H1 (cell line): ENCODE measurements around the gene ZBTB4. TPM values are rescaled to one million over a fixed set of nuclear protein-coding genes. Genes with fewer than 3 reads are reported as not detected.

Experiments
- CTCF ChIA-PET: fragments of 300-600 bp; sonication (Branson Sonifier 250); formaldehyde crosslinking; loops from one replicate; lab custom pipeline; 2021; ENCODE audit not compliant: partially characterized antibody; lab: Charles Lee
- POLR2A ChIA-PET: fragments of 300-600 bp; sonication (Branson Sonifier 250); formaldehyde crosslinking; loops from one replicate; lab custom pipeline; 2021; ENCODE audit warnings: inconsistent platforms; ENCODE audit not compliant: partially characterized antibody; lab: Charles Lee
- DNase-seq, 2 experiments: peaks; one replicate each; pipeline versions ENCODE4 v3.0.0 to v3.0.0-alpha.2; 2010 to 2022; ENCODE audit warnings: low spot score in 2 of 2, low read depth in 1 of 2, mixed read lengths in 1 of 2
- FAIRE-seq: peaks from 2 replicates; lab custom pipeline; 2011; peaks lifted over from hg19 to GRCh38; lab: Jason Lieb, UNC
- H2AFZ ChIP-seq: 2 replicates; pipeline ENCODE4 v1.8.1; 2012; ENCODE audit warnings: low read length, inconsistent platforms
- H2AK5ac ChIP-seq: 2 replicates; pipeline ENCODE4 v1.6.1; 2013; ENCODE audit warnings: low read depth, low read length
- H2BK120ac ChIP-seq: replicated peaks from 2 replicates; pipeline ENCODE3; 2013; ENCODE audit warnings: low read depth, low read length, inconsistent platforms
- H2BK12ac ChIP-seq: 2 replicates; pipeline ENCODE4 v1.6.1; 2013; ENCODE audit warnings: low read depth, low read length
- H2BK15ac ChIP-seq: 2 replicates; pipeline ENCODE4 v1.6.1; 2013; ENCODE audit warnings: low read length
- H2BK20ac ChIP-seq: 2 replicates; pipeline ENCODE4 v1.6.1; 2013; ENCODE audit warnings: low read length
- H2BK5ac ChIP-seq: 2 replicates; pipeline ENCODE4 v1.6.1; 2013; ENCODE audit warnings: low read depth, low read length
- H3K14ac ChIP-seq: 2 replicates; pipeline ENCODE4 v1.6.1; 2013; ENCODE audit warnings: inconsistent platforms; ENCODE audit not compliant: insufficient read length
- H3K18ac ChIP-seq: 2 replicates; pipeline ENCODE4 v1.6.1; 2013; ENCODE audit warnings: low read length; ENCODE audit errors: extremely low read depth
- H3K23ac ChIP-seq: 2 replicates; pipeline ENCODE4 v1.6.1; 2013; ENCODE audit warnings: inconsistent platforms; ENCODE audit not compliant: insufficient read length
- H3K23me2 ChIP-seq: 2 replicates; pipeline ENCODE4 v1.6.1; 2013; ENCODE audit warnings: low read depth, low read length
- H3K27ac ChIP-seq: 2 replicates; pipeline ENCODE4 v1.6.1; 2011; ENCODE audit warnings: low read depth, low read length, inconsistent platforms
- H3K27me3 ChIP-seq, 4 experiments: replicated peaks in 1 of 4; 1 replicate in 1 of 4; 2 replicates in 3 of 4; pipeline versions ENCODE4 v1.6.1 to v1.8.1; 2011 to 2013; ENCODE audit warnings: low read length in 3 of 4, mild to moderate bottlenecking in 3 of 4, inconsistent platforms in 2 of 4, mixed read lengths in 2 of 4, moderate library complexity in 1 of 4; ENCODE audit not compliant: control insufficient read depth in 3 of 4, insufficient read depth in 3 of 4; ENCODE audit errors: extremely low read depth in 1 of 4
- H3K36me3 ChIP-seq, 4 experiments: 2 replicates each; pipeline versions ENCODE4 v1.6.1 to v1.8.1; 2011 to 2013; ENCODE audit warnings: mild to moderate bottlenecking in 4 of 4, low read length in 3 of 4, moderate library complexity in 2 of 4, control low read depth in 1 of 4, inconsistent platforms in 1 of 4; ENCODE audit not compliant: insufficient read depth in 4 of 4, control insufficient read depth in 2 of 4
- H3K4ac ChIP-seq: replicated peaks from 2 replicates; pipeline ENCODE3; 2013; ENCODE audit warnings: low read length, low read depth, mixed read lengths, inconsistent platforms; ENCODE audit not compliant: insufficient read length
- H3K4me1 ChIP-seq, 4 experiments: replicated peaks in 1 of 4; 1 replicate in 1 of 4; 2 replicates in 3 of 4; pipeline versions ENCODE4 v1.6.1 to v1.8.1; 2011 to 2013; ENCODE audit warnings: low read length in 3 of 4, inconsistent platforms in 2 of 4, mixed read lengths in 1 of 4; ENCODE audit not compliant: insufficient read depth in 4 of 4, control insufficient read depth in 3 of 4
- H3K4me2 ChIP-seq, 2 experiments: 2 replicates each; pipeline versions ENCODE4 v1.6.1 to v1.8.1; 2011 to 2013; ENCODE audit warnings: low read depth in 2 of 2, low read length in 2 of 2, control low read depth in 1 of 2, inconsistent platforms in 1 of 2, mild to moderate bottlenecking in 1 of 2; ENCODE audit not compliant: insufficient read depth in 1 of 2
- H3K4me3 ChIP-seq, 4 experiments: fragments of 200-600, 300-600 bp in 1 of 4; sonication (generic), shearing (Covaris generic), sonication (Bioruptor Twin) in 1 of 4; 2 replicates each; pipeline versions ENCODE4 v1.5.1 to v1.8.1; 2011 to 2016; ENCODE audit warnings: low read length in 4 of 4, low read depth in 3 of 4, control low read depth in 2 of 4, inconsistent platforms in 2 of 4, mild to moderate bottlenecking in 2 of 4, mixed read lengths in 1 of 4, moderate library complexity in 1 of 4; ENCODE audit not compliant: insufficient read depth in 2 of 4; ENCODE audit errors: extremely low read depth in 1 of 4
- H3K56ac ChIP-seq: replicated peaks from 2 replicates; pipeline ENCODE3; 2013; ENCODE audit warnings: low read depth, mild to moderate bottlenecking, mixed read lengths, low read length, inconsistent platforms; ENCODE audit not compliant: insufficient read length
- H3K79me1 ChIP-seq: 2 replicates; pipeline ENCODE4 v1.6.1; 2013; ENCODE audit warnings: low read depth, low read length, control low read depth
- H3K79me2 ChIP-seq, 2 experiments: 2 replicates each; pipeline versions ENCODE4 v1.6.1 to v1.8.1; 2012 to 2013; ENCODE audit warnings: low read length in 2 of 2, mild to moderate bottlenecking in 2 of 2, inconsistent platforms in 1 of 2; ENCODE audit not compliant: insufficient read depth in 2 of 2, control insufficient read depth in 1 of 2
- H3K9ac ChIP-seq, 4 experiments: replicated peaks in 1 of 4; 1 replicate in 1 of 4; 2 replicates in 3 of 4; pipeline versions ENCODE4 v1.6.1 to v1.8.1; 2011 to 2013; ENCODE audit warnings: low read depth in 3 of 4, low read length in 3 of 4, control low read depth in 2 of 4, mild to moderate bottlenecking in 2 of 4, moderate library complexity in 2 of 4, inconsistent platforms in 1 of 4; ENCODE audit errors: extremely low read depth in 1 of 4
- H3K9me3 ChIP-seq, 2 experiments: 2 replicates each; pipeline versions ENCODE4 v1.6.1 to v1.8.1; 2012 to 2013; ENCODE audit warnings: mild to moderate bottlenecking in 2 of 2, moderate library complexity in 2 of 2, control low read depth in 1 of 2, inconsistent platforms in 1 of 2, low read depth in 1 of 2, low read length in 1 of 2, mixed read lengths in 1 of 2; ENCODE audit not compliant: insufficient read depth in 2 of 2
- H4K20me1 ChIP-seq, 2 experiments: replicated peaks in 1 of 2; 2 replicates each; pipeline versions ENCODE3 to v1.8.1; 2011 to 2013; ENCODE audit warnings: inconsistent platforms in 2 of 2, low read length in 2 of 2, mild to moderate bottlenecking in 1 of 2; ENCODE audit not compliant: insufficient read depth in 2 of 2, control insufficient read depth in 1 of 2
- H4K5ac ChIP-seq: 2 replicates; pipeline ENCODE4 v1.6.1; 2013; ENCODE audit warnings: low read length, low read depth, mixed read lengths, inconsistent platforms; ENCODE audit not compliant: insufficient read length
- H4K8ac ChIP-seq: 2 replicates; pipeline ENCODE4 v1.8.0; 2013; ENCODE audit warnings: mild to moderate bottlenecking, moderate library complexity, low read length, inconsistent platforms; ENCODE audit not compliant: insufficient read depth; ENCODE audit errors: extremely low read depth
- H4K91ac ChIP-seq: replicated peaks from 2 replicates; pipeline ENCODE3; 2013; ENCODE audit warnings: low read length, mixed read lengths, inconsistent platforms; ENCODE audit not compliant: insufficient read length
- CBX8 ChIP-seq: fragments of 300-800, 300-1000 bp; sonication (generic); IDR thresholded peaks from 2 replicates; pipeline ENCODE4 v1.7.1; 2016; ENCODE audit warnings: low read depth, low read length, borderline replicate concordance
- EZH2 ChIP-seq: fragments of 200-600 bp; sonication (generic); IDR thresholded peaks from 2 replicates; pipeline ENCODE4 v1.7.1; 2012; ENCODE audit warnings: low read depth, mild to moderate bottlenecking, moderate library complexity, low read length, inconsistent platforms; ENCODE audit not compliant: severe bottlenecking
- RNF2 ChIP-seq: fragments of 200-900, 300-1000 bp; sonication (generic); IDR thresholded peaks from 2 replicates; pipeline ENCODE4 v1.7.1; 2016; ENCODE audit warnings: borderline replicate concordance, low read depth, mild to moderate bottlenecking, antibody characterized with exemption, low read length; ENCODE audit not compliant: poor library complexity, severe bottlenecking; ENCODE audit errors: missing control alignments
- SAP30 ChIP-seq: fragments of 300-600 bp; sonication (generic); IDR thresholded peaks from 2 replicates; pipeline ENCODE4 v1.7.1; 2012; ENCODE audit warnings: low read length, moderate library complexity, mild to moderate bottlenecking, inconsistent platforms; ENCODE audit not compliant: insufficient read depth, insufficient replicate concordance
- TEAD4 ChIP-seq: IDR thresholded peaks from 2 replicates; pipeline ENCODE4 v1.6.1; 2012; ENCODE audit warnings: low read depth, low read length, inconsistent platforms, mixed read lengths
- USF2 ChIP-seq: IDR thresholded peaks from 2 replicates; pipeline ENCODE4 v1.6.1; 2011; ENCODE audit warnings: low read length, improper control_type of control experiment
- YY1 ChIP-seq: IDR thresholded peaks from 2 replicates; pipeline ENCODE4 v1.6.1; 2011; ENCODE audit warnings: low read depth, mild to moderate bottlenecking, low read length
- WGBS, 2 experiments: shearing (Covaris generic) in 1 of 2; methylation state at CpG; one replicate each; pipeline versions ENCODE4 v1.1.6 to v1.1.7; 2013 to 2015; ENCODE audit warnings: low lambda C conversion rate in 2 of 2, mixed read lengths in 2 of 2, inconsistent platforms in 1 of 2, low coverage in 1 of 2, missing lambda C conversion rate in 1 of 2; ENCODE audit not compliant: insufficient replicate concordance in 2 of 2, insufficient coverage in 1 of 2, insufficient read length in 1 of 2; ENCODE audit errors: extremely low coverage in 1 of 2, missing lambda C conversion rate in 1 of 2; 5-methylcytosine and 5-hydroxymethylcytosine counted together
- polyA plus RNA-seq, 7 experiments: library from polyadenylated mRNA; depleted of rRNA in 3 of 7; stranded (reverse) in 5 of 7; unstranded in 2 of 7; fragments of >200 nt in 5 of 7; fragments of 200-250 nt in 2 of 7; gene quantifications; 1 replicate in 5 of 7; 2 replicates in 1 of 7; 4 replicates in 1 of 7; pipeline versions ENCODE4 v1.2.1 to v1.2.3, GENCODE V29; 2011 to 2013; ENCODE audit warnings: missing spikeins in 2 of 7, mixed read lengths in 2 of 7
- total RNA-seq: library from RNA; stranded (reverse); fragmentation: NEBNext Ultra II Directional; extraction: Animal tissue kit (Norgen Biotek cat#: 25700); gene quantifications from 2 replicates; pipeline ENCODE4 v1.2.1, GENCODE V29; 2021

ZBTB4 gene
- total and polyA plus RNA-seq, 2 of the 8 experiments (the other 6 are each of a cell fraction or from before 2014, with no cell fraction given), result 5.9 to 10.1 TPM

GRCh38 chr17:7476494-7476893, 2.9 kb downstream of the ZBTB4 start:
- Histone ChIP-seq H3K23ac (no peak overlapping the region), H2BK120ac (no peak overlapping the region), H3K23me2 (peaks cover 11% of the 10 kb centered on the region), H3K18ac (no peak overlapping the region), H2AK5ac (0 out of 2 replicates have a peak overlapping the region, but pooled peaks have one; percentile 1), H3K4ac (no peak overlapping the region), H3K14ac (no peak overlapping the region), H3K36me3 (no peaks in the 10 kb centered on the region), H3K56ac (no peak overlapping the region), H2BK5ac (no peak overlapping the region), H2BK15ac (0 out of 2 replicates have a peak overlapping the region, but pooled peaks have one; percentile 33), H2BK12ac (no peak overlapping the region), H3K79me1 (peaks cover 12% of the 10 kb centered on the region), H3K27me3 (no peaks in the 10 kb centered on the region; a peak in 1 of 7 replicates), H3K9me3 (no peaks in the 10 kb centered on the region), H3K4me3 (no peak overlapping the region), H4K8ac (no peak overlapping the region), H3K4me1 (peaks cover 2 to 18% (median 16%) of the 10 kb centered on the region in 4 experiments), H3K27ac (no peak overlapping the region), H3K9ac (peak overlapping the region in 1 of 4 experiments; percentile 21; a peak in 1 of 7 replicates), H3K79me2 (peaks cover 0 to 31% of the 10 kb centered on the region in 2 experiments; a peak in 2 of 4 replicates), H3K4me2 (no peak overlapping the region; a peak in 1 of 4 replicates), H2BK20ac (no peak overlapping the region), H4K20me1 (peaks cover 0 to 5% of the 10 kb centered on the region in 2 experiments), H2AFZ (no peak overlapping the region), H4K5ac (no peak overlapping the region), H4K91ac (no peak overlapping the region)
- CTCF ChIA-PET, result interaction anchor here (0.8 to 3.3 kb wide), 11 partner anchors 8 to 125 kb away, joined by 3 to 17 read pairs (median 4); partner anchors contain the start of gene TMEM102
- no peak for FAIRE-seq
- WGBS, 2 experiments, result 75% methylated on average over 3 of the region's 3 CpGs; no CpG with 5 or more reads in 1 of the 2 experiments
- no peak for DNase-seq
- POLR2A ChIA-PET, result interaction anchor here (0.9 to 14.3 kb wide), 10 partner anchors 10 to 117 kb away, joined by 3 to 339 read pairs (median 4); partner anchors contain the start of genes CHRNB1, FGF11, NLGN2 and PLSCR3
- TF ChIP-seq RNF2 (no peak), SAP30 (no peak), TEAD4 (no peak), EZH2 (no peak), CBX8 (no peak), YY1 (no peak), USF2 (no peak)
